Hepatocyte (in vitro differentiated cells): ENCODE results near the gene RGS6. TPM values are rescaled to one million over a fixed set of nuclear protein-coding genes. Genes with fewer than 3 reads are reported as not detected.
A peak's percentile ranks its signal among the peaks of the same experiment; 100 is the strongest.

Source experiments
- DNase-seq: peaks from one replicate; pipeline ENCODE4 v3.0.0-alpha.2; 2016; ENCODE audit warnings: low spot score
- H2AFZ ChIP-seq: fragments of 200-600 bp; sonication (generic); 2 replicates; pipeline ENCODE4 v1.6.0; 2016; ENCODE audit warnings: antibody characterized with exemption, mild to moderate bottlenecking
- H3K27ac ChIP-seq: fragments of 200-600 bp; sonication (generic); 2 replicates; pipeline ENCODE4 v1.5.1; 2016; ENCODE audit warnings: mild to moderate bottlenecking
- H3K27me3 ChIP-seq: fragments of 200-600 bp; sonication (generic); 2 replicates; pipeline ENCODE4 v1.6.1; 2016
- H3K36me3 ChIP-seq: fragments of 200-600 bp; sonication (generic); replicated peaks from 2 replicates; pipeline ENCODE4 v1.5.1; 2016; ENCODE audit warnings: low read depth; ENCODE audit not compliant: insufficient read depth
- H3K4me1 ChIP-seq: fragments of 200-600 bp; sonication (generic); 2 replicates; pipeline ENCODE4 v1.5.1; 2016; ENCODE audit warnings: mild to moderate bottlenecking, moderate library complexity; ENCODE audit not compliant: insufficient read depth
- H3K4me2 ChIP-seq: fragments of 200-600 bp; sonication (generic); 2 replicates; pipeline ENCODE4 v1.6.0; 2016
- H3K4me3 ChIP-seq: fragments of 200-600 bp; sonication (generic); 2 replicates; pipeline ENCODE4 v1.5.1; 2016; ENCODE audit warnings: mild to moderate bottlenecking
- H3K79me2 ChIP-seq: fragments of 200-600 bp; sonication (generic); 2 replicates; pipeline ENCODE4 v1.6.0; 2017; ENCODE audit warnings: mild to moderate bottlenecking
- H3K9me2 ChIP-seq: fragments of 200-600 bp; sonication (generic); replicated peaks from 2 replicates; pipeline ENCODE4 v1.6.0; 2017; ENCODE audit warnings: mild to moderate bottlenecking; ENCODE audit not compliant: insufficient read depth
- H3K9me3 ChIP-seq: fragments of 200-600 bp; sonication (generic); 2 replicates; pipeline ENCODE4 v1.5.1; 2016; ENCODE audit warnings: low read depth, mild to moderate bottlenecking
- H4K20me1 ChIP-seq: fragments of 200-600 bp; sonication (generic); 2 replicates; pipeline ENCODE4 v1.6.0; 2016; ENCODE audit warnings: mild to moderate bottlenecking; ENCODE audit not compliant: insufficient read depth, poor library complexity, severe bottlenecking
- EZH2 ChIP-seq: fragments of 200-600 bp; sonication (generic); IDR thresholded peaks from 2 replicates; pipeline ENCODE4 v1.6.1; 2016; ENCODE audit warnings: antibody characterized with exemption, mild to moderate bottlenecking, borderline replicate concordance
- EZH2phosphoT487 ChIP-seq: fragments of 200-600 bp; sonication (generic); IDR thresholded peaks from one replicate; pipeline ENCODE4 v1.6.1; 2018; ENCODE audit warnings: antibody characterized with exemption, mild to moderate bottlenecking, low read depth, moderate library complexity; ENCODE audit not compliant: unreplicated experiment, severe bottlenecking
- WGBS: methylation state at CpG from one replicate; pipeline ENCODE4 v1.1.6; 2016; ENCODE audit warnings: low lambda C conversion rate; ENCODE audit errors: missing lambda C conversion rate; 5-methylcytosine and 5-hydroxymethylcytosine counted together
- polyA plus RNA-seq: library from polyadenylated mRNA; unstranded; fragments of >200 nt; fragmentation: Nextera tagmentation; extraction: Ambion mirVana; gene quantifications from 2 replicates; pipeline ENCODE4 v1.2.1, GENCODE V29; 2016
- total RNA-seq: library from RNA; depleted of rRNA; stranded (reverse); fragments of >200 nt; gene quantifications from 2 replicates; pipeline ENCODE4 v1.2.3, GENCODE V29; 2014
- TF ChIP-seq, protein P1 (sequence below): fragments of 200-600 bp; sonication (generic); IDR thresholded peaks from 2 replicates; pipeline ENCODE4 v1.5.1; 2016; ENCODE audit warnings: antibody characterized with exemption, mild to moderate bottlenecking; ENCODE audit not compliant: poor library complexity

Gene RGS6
- total and polyA plus RNA-seq, 2 experiments from 2014 or later: 0.25 to 0.87 TPM

DNA sequence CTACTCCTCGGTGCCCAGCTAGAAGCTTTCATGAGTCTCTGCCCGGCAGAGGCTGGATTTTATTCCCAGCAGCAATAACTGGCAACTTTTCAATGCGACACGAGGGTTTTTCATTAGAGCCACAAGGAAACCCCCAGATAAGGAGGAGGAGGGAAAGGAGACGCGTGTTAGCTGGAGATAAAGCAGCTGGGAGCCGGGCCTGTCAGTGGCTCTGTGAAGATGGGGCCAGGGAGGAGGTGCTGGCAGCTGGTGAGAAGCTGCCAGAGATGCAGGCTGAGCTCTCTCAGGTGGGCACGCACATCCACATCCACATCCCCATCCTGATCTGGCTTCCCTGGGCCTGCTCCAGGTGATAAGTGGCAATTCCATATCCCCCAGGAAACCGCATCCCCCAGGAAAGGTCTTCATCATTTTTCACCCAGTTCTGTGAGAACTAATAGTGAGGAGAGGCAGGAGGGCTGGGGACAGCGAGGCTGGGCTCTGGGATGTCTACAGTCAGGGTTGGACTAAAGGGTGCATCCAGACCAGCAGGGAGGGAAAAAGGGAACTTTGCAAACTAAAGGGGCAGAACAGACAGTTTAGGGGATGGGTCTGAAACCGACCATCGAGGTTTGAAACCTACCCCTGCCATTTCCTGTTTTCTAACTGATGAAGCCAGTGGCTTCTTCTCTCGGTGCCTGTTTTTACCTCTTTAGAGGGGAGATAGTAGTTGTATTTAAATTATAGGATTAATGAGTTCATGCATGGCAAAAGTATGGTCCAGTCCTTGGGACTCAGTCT, 548.4 kb downstream of the RGS6 start:
- DNase-seq: peak; percentile 11
- Histone ChIP-seq H3K4me1 (no peaks in the 10 kb centered on the region), H3K4me2 (no peak overlapping the region), H3K27me3 (no peaks in the 10 kb centered on the region), H3K9me3 (no peaks in the 10 kb centered on the region), H2AFZ (no peak overlapping the region), H3K27ac (no peak overlapping the region), H3K9me2 (no peaks in the 10 kb centered on the region), H3K36me3 (no peaks in the 10 kb centered on the region), H3K79me2 (no peaks in the 10 kb centered on the region), H3K4me3 (no peak overlapping the region), H4K20me1 (no peaks in the 10 kb centered on the region)
- no peak for TF ChIP-seq EZH2
- TF ChIP-seq, protein P1, sequence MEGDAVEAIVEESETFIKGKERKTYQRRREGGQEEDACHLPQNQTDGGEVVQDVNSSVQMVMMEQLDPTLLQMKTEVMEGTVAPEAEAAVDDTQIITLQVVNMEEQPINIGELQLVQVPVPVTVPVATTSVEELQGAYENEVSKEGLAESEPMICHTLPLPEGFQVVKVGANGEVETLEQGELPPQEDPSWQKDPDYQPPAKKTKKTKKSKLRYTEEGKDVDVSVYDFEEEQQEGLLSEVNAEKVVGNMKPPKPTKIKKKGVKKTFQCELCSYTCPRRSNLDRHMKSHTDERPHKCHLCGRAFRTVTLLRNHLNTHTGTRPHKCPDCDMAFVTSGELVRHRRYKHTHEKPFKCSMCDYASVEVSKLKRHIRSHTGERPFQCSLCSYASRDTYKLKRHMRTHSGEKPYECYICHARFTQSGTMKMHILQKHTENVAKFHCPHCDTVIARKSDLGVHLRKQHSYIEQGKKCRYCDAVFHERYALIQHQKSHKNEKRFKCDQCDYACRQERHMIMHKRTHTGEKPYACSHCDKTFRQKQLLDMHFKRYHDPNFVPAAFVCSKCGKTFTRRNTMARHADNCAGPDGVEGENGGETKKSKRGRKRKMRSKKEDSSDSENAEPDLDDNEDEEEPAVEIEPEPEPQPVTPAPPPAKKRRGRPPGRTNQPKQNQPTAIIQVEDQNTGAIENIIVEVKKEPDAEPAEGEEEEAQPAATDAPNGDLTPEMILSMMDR: no peak
- TF ChIP-seq EZH2phosphoT487: no peak
- WGBS: 71% methylated on average over 13 of the region's 13 CpGs

DNA sequence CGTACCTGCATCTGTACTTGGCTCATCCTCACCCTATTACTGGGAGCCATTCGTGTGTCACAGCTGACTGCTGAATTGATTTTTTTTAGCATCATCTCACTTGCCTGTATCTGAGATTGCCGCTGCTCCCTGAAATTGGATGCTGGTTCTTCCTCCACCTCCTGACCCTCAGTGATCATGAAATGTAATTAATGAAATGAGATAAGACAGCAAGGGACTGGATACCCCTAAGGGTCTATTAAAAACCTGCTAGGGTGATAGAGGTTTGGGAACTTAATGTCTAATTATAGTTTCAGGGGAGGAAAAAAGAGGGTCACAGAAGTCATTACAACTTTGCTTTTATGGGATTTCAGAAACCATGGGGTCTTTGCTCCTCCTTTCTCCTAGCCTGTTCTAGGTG, 551.1 kb downstream of the RGS6 start:
- no peak for DNase-seq
- Histone ChIP-seq H3K4me3 (no peak overlapping the region), H3K4me1 (no peaks in the 10 kb centered on the region), H4K20me1 (no peaks in the 10 kb centered on the region), H3K27me3 (no peaks in the 10 kb centered on the region), H3K27ac (no peak overlapping the region), H3K36me3 (no peaks in the 10 kb centered on the region), H3K4me2 (no peak overlapping the region), H3K79me2 (no peaks in the 10 kb centered on the region), H3K9me2 (no peaks in the 10 kb centered on the region), H3K9me3 (no peaks in the 10 kb centered on the region), H2AFZ (no peak overlapping the region)
- 89% methylated on average over 3 of the region's 3 CpGs for WGBS
- no peak for TF ChIP-seq EZH2
- TF ChIP-seq EZH2phosphoT487: no peak
- TF ChIP-seq, protein P1: no peak

DNA sequence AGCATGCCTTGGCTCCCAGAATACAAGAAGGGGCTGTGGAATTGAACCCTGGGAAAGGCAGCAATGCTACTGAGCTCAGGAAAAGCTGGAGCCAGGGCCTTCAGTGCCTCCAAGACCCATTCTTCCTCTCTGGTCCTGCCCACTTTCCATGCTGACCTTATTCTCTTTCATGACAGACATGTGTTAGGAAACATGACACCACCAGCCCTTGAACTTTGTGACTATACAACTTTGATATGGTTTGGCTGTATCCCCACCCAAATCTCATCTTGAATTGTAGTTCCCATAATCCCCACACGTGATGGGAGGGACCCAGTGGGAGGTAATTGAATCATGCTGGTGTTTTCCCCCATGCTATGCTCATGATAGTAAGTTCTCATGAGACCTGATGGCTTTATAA, 553.5 kb downstream of the RGS6 start:
- H3K9me2 ChIP-seq: no peaks in the 10 kb centered on the region
- no peak overlapping the region for H3K27ac ChIP-seq
- H2AFZ ChIP-seq: no peak overlapping the region
- no peaks in the 10 kb centered on the region for H3K79me2 ChIP-seq
- no peak overlapping the region for H3K4me2 ChIP-seq
- H4K20me1 ChIP-seq: no peaks in the 10 kb centered on the region
- H3K9me3 ChIP-seq: no peaks in the 10 kb centered on the region
- WGBS: 67% methylated on average over 1 of the region's 1 CpG
- H3K27me3 ChIP-seq: no peaks in the 10 kb centered on the region
- H3K4me1 ChIP-seq: no peaks in the 10 kb centered on the region
- no peak overlapping the region for H3K4me3 ChIP-seq
- TF ChIP-seq EZH2 (no peak), EZH2phosphoT487 (no peak)
- TF ChIP-seq, protein P1: no peak
- no peaks in the 10 kb centered on the region for H3K36me3 ChIP-seq
- DNase-seq: no peak
